UCSD-AML1 (cell line): ENCODE data around the gene BPHL.
"Not testable (repeated sequence)": the region's sequence is repeated elsewhere in the genome, so short reads cannot be mapped to it uniquely, and the experiment has no call there.

ENCODE experiments used
- DNase-seq: peaks from one replicate; lab custom pipeline; 2025; ENCODE audit not compliant: unreplicated experiment; lab: John Stamatoyannopoulos, UW

BPHL gene

GRCh38 chr6:3155416-3155815, 36.9 kb downstream of the BPHL start:
- DNase-seq = not testable (repeated sequence)

GRCh38 chr6:3156184-3157130, 37.9 kb downstream of the BPHL start:
- DNase-seq = not testable (repeated sequence)

- peak; percentile 38 for DNase-seq
Observed at GRCh38 chr6:3157131-3157933, 38.8 kb downstream of the BPHL start, which contains the start of gene TUBB2A. Gene TUBB2A, minus strand, starts transcription at chr6:3157544. Its CDS starts 81 bp downstream, at chr6:3157463.

- no peak for DNase-seq
Observed at GRCh38 chr6:3159805-3160781, 41.6 kb downstream of the BPHL start.

- no peak for DNase-seq
Observed at GRCh38 chr6:3162067-3162497, 43.6 kb downstream of the BPHL start.

DNA sequence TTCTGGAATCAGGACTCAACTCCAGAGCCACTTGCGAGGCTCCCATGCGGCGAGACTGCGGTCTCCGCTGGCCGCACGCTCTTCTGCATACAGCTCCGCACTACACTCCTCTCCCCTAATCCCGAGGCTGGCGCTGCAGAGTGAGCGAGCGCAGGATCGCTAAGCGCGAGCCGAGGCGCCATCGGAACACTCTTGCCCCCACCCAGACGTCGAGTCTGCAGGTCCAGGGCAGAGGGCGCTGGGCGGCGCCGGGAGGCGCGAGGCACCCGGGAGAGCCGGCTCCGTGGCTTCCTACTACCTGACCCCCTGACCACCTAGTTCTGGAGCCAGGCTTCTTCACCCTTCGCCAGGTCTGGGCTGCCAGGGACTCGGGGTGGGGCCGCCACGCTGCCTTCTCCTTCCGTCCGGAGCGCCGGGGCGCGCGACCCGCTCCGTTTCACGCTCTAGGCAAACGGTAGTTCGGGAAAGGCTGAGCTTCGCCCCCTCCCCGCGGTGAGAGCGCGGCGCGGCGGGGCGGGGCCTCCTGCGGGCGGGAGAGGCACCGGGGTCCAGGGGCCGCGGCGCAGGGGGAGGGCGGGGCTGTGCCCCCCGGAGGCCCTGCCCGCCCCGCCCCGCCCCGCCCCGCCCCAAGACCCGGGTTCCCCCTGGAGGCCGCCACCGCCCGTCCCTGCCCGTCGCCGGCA, 44.2 kb downstream of the BPHL start:
- DNase-seq = peak; percentile 61

DNA sequence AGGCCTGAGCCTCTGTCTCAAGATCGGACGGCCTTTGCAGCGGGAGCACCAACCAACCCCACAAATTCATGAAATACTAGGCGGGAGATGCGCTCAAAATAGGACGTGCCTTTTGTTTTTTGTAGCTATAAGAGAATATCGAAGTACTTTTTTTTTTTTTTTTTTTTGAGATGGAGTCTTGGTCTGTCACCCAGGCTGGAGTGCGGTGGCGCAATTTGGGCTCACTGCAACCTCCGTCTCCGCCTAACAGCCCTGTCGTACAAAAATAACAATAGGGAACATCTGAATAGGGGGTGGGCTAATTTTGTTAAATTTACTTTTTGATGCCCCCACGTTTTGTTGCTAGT, 44.7 kb downstream of the BPHL start:
- DNase-seq = no peak

GRCh38 chr6:3164388-3164787, 45.9 kb downstream of the BPHL start:
- DNase-seq = no peak

GRCh38 chr6:3165631-3166534, 47.4 kb downstream of the BPHL start:
- no peak for DNase-seq

DNA sequence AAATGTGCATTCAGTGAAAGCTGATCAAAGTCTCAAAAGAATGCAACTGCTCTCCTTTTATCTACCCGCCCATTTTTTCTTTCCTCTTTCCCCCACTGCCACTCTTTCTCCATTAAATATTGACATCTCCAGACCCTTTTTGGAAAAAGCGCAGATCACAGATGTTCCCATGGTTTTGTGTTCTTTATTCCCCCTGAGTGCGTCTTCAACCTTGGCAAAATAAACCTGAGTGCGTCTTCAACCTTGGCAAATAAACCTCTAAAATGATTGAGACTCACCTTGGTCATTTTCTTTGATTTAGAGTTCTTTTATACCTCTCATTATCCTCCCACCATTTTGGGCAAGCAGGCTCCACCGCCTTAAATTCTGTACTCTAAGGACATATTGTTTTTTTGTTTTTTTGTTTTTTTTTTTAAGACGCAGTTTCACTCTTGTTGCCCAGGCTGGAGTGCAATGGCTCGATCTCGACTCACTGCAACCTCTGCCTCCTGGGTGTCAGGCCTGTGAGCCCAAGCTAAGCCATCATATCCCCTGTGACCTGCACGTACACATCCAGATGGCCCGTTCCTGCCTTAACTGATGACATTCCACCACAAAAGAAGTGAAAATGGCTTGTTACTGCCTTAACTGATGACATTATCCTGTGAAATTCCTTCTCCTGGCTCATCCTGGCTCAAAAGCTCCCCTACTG, 48.2 kb downstream of the BPHL start:
- DNase-seq = not testable (repeated sequence)

DNA sequence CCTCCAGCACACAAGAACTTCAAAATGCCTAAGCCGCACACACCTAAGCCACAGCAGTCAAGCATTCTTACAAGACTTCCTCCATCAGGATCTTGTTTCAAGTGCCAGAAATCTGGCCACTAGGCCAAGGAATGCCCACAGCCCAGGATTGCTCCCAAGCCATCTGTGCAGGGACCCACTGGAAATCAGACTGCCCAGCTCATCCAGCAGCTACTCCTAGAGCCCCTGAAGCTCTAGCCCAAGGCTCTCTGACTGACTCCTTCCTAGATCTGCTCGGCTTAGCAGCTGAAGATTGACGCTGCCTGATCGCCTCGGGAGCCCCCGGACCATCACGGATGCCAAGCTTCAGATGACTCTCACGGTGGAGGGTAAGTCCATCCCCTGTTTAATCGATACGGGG, 49.5 kb downstream of the BPHL start:
- DNase-seq = not testable (repeated sequence)

GRCh38 chr6:3170676-3171075, 52.2 kb downstream of the BPHL start:
- DNase-seq = not testable (repeated sequence)

- not testable (repeated sequence) for DNase-seq
Observed at GRCh38 chr6:3171313-3172175, 53.0 kb downstream of the BPHL start.

DNA sequence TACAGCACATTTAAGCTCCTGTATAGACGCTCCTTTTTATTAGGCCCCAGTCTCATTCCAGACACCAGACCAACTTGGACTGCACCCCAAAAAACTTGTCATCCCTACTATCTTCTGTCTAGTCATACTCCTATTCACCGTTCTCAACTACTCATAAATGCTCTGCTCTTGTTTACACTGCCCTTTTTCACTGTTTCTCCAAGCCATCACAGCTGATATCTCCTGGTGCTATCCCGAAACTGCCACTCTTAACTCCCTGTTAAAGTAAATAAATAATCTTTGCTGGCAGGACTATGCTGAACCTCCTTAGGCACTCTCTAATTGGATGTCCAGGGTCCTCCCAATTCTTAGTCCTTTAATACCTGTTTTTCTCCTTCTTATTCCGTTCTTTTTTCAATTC, 54.3 kb downstream of the BPHL start:
- DNase-seq = not testable (repeated sequence)

DNA sequence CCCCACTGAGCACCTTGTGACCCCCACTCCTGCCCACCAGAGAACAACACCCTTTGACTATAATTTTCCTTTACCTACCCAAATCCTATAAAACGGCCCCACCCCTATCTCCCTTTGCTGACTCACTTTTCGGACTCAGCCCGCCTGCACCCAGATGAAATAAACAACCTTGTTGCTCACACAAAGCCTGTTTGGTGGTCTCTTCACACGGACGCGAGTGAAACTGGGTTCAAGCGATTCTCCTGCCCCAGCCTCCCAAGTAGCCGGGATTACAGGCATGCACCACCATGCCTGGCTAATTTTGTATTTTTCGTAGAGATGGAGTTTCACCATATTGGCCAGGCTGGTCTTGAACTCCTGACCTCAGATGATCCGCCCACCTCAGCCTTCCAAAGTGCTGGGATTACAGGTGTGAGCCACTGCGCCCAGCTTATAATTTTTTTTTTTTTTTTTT, 55.2 kb downstream of the BPHL start:
- not testable (repeated sequence) for DNase-seq

- no peak for DNase-seq
Observed at GRCh38 chr6:3175715-3176402, 57.3 kb downstream of the BPHL start.
